ENCODE results near the gene C17orf78.
"Not testable (repeated sequence)": the region's sequence is repeated elsewhere in the genome, so short reads cannot be mapped to it uniquely, and the experiment has no call there.

The C17orf78 gene

GRCh38 chr17:37388266-37388665 lies 12.5 kb downstream of the C17orf78 start:
- no peak for DNase-seq

- no peak for DNase-seq
Measured at GRCh38 chr17:37389160-37389559, 13.4 kb downstream of the C17orf78 start.

GRCh38 chr17:37391146-37391545 lies 15.4 kb downstream of the C17orf78 start:
- no peak for DNase-seq

- DNase-seq: no peak
Measured at GRCh38 chr17:37392024-37392590, 16.3 kb downstream of the C17orf78 start.

- no peak for DNase-seq
Measured at GRCh38 chr17:37393352-37393751, 17.6 kb downstream of the C17orf78 start.

- no peak for DNase-seq
Measured at GRCh38 chr17:37399265-37399803, 23.5 kb downstream of the C17orf78 start.

GRCh38 chr17:37400505-37400904 lies 24.7 kb downstream of the C17orf78 start:
- DNase-seq: no peak

- not testable (repeated sequence) for DNase-seq
Measured at GRCh38 chr17:37405522-37405921, 29.7 kb downstream of the C17orf78 start.

- DNase-seq: no peak
Measured at GRCh38 chr17:37405955-37406634, 30.3 kb downstream of the C17orf78 start.

- DNase-seq: peak; percentile 95
Measured at GRCh38 chr17:37406635-37407461, 31.1 kb downstream of the C17orf78 start, which contains the start of the genes ACACA and TADA2A. Gene ACACA (minus strand): TSS chr17:37406836. CDS start chr17:37406299, 537 bp downstream. Gene TADA2A (plus strand): TSS chr17:37406886. CDS start chr17:37411366, 4,480 bp downstream.

- DNase-seq: not testable (repeated sequence)
Measured at GRCh38 chr17:37408145-37408479, 32.3 kb downstream of the C17orf78 start.

GRCh38 chr17:37410357-37410756 lies 34.6 kb downstream of the C17orf78 start:
- no peak for DNase-seq

- DNase-seq: no peak
Measured at GRCh38 chr17:37413875-37414519, 38.2 kb downstream of the C17orf78 start.

- DNase-seq: no peak
Measured at GRCh38 chr17:37417852-37418251, 42.1 kb downstream of the C17orf78 start.

GRCh38 chr17:37422971-37423625 lies 47.3 kb downstream of the C17orf78 start:
- DNase-seq: no peak

- DNase-seq: no peak
Measured at GRCh38 chr17:37425268-37425667, 49.5 kb downstream of the C17orf78 start.

- DNase-seq: no peak
Measured at GRCh38 chr17:37429039-37429438, 53.3 kb downstream of the C17orf78 start.

- no peak for DNase-seq
Measured at GRCh38 chr17:37429453-37429852, 53.7 kb downstream of the C17orf78 start.

- no peak for DNase-seq
Measured at GRCh38 chr17:37430051-37430627, 54.4 kb downstream of the C17orf78 start.

- DNase-seq: no peak
Measured at GRCh38 chr17:37432671-37433070, 56.9 kb downstream of the C17orf78 start.

GRCh38 chr17:37438141-37438540 lies 62.4 kb downstream of the C17orf78 start:
- no peak for DNase-seq

GRCh38 chr17:37440424-37440823 lies 64.6 kb downstream of the C17orf78 start:
- no peak for DNase-seq

Measured in NCI-H774 (cell line).